GM12878 (cell line): ENCODE measurements around the gene GDF15. TPM values are rescaled to one million over a fixed set of nuclear protein-coding genes. Genes with fewer than 3 reads are reported as not detected.

ENCODE experiments used
- ATAC-seq: fragments of 200-7000 bp; cut with Tn5 transposase; 3 replicates; pipeline ENCODE4 v1.9.1; 2020; ENCODE audit warnings: mild to moderate bottlenecking, moderate library complexity
- BruUV-seq: library from RNA; stranded (reverse); fragments of 400-500 nt; replicated peaks from 2 replicates; lab custom pipeline; 2021; lab: Mats Ljungman, UMichigan
- CTCF ChIA-PET: fragments of 300-600 bp; sonication (Branson Sonifier 250); formaldehyde crosslinking; extraction: SDS; loops from one replicate; lab custom pipeline; 2021; ENCODE audit warnings: inconsistent platforms; lab: Yijun Ruan, JAX
- POLR2A ChIA-PET: fragments of 350-600 bp; formaldehyde crosslinking; extraction: SDS; loops from one replicate; lab custom pipeline; 2021; ENCODE audit warnings: inconsistent platforms; lab: Charles Lee
- RAD21 ChIA-PET: fragments of 300-600 bp; sonication (Branson Sonifier 250); formaldehyde crosslinking; loops from one replicate; lab custom pipeline; 2023; ENCODE audit warnings: antibody characterized with exemption; ENCODE audit not compliant: unreplicated experiment; lab: Charles Lee
- SMC1A ChIA-PET: fragments of 300-600 bp; sonication (Branson Sonifier 250); formaldehyde crosslinking; loops from one replicate; lab custom pipeline; 2023; ENCODE audit not compliant: unreplicated experiment, uncharacterized antibody; lab: Charles Lee
- DNase-seq: peaks from one replicate; pipeline ENCODE4 v3.0.0-alpha.2; 2011; ENCODE audit warnings: low read depth, low spot score
- FAIRE-seq: peaks from 3 replicates; lab custom pipeline; 2011; peaks lifted over from hg19 to GRCh38; lab: Jason Lieb, UNC
- H2AFZ ChIP-seq: 2 replicates; pipeline ENCODE4 v1.6.0; 2011; ENCODE audit warnings: low read depth, low read length, control low read depth; ENCODE audit not compliant: control insufficient read depth
- H3K27ac ChIP-seq: 2 replicates; pipeline ENCODE4 v1.5.1; 2011; ENCODE audit warnings: control low read depth; ENCODE audit not compliant: control insufficient read depth, insufficient read depth
- H3K27me3 ChIP-seq, 2 experiments: replicated peaks in 1 of 2; 2 replicates each; pipeline versions ENCODE4 v1.6.0 to v1.6.1; 2011; ENCODE audit warnings: low read length in 1 of 2; ENCODE audit not compliant: control insufficient read depth in 2 of 2, insufficient read depth in 2 of 2
- H3K36me3 ChIP-seq, 2 experiments: 2 replicates each; pipeline ENCODE4 v1.5.1; 2011; ENCODE audit warnings: low read length in 1 of 2; ENCODE audit not compliant: control insufficient read depth in 2 of 2, insufficient read depth in 2 of 2
- H3K4me1 ChIP-seq: 2 replicates; pipeline ENCODE4 v1.6.1; 2011; ENCODE audit warnings: mild to moderate bottlenecking, low read length, moderate library complexity, mixed read lengths; ENCODE audit not compliant: control insufficient read depth, insufficient read depth
- H3K4me2 ChIP-seq: 2 replicates; pipeline ENCODE4 v1.6.0; 2011; ENCODE audit warnings: control low read depth; ENCODE audit not compliant: control insufficient read depth, insufficient read depth
- H3K4me3 ChIP-seq: fragments of 200-600 bp; sonication (generic); 2 replicates; pipeline ENCODE4 v1.5.1; 2016
- H3K79me2 ChIP-seq: 2 replicates; pipeline ENCODE4 v1.6.0; 2011; ENCODE audit warnings: low read length; ENCODE audit not compliant: control insufficient read depth, insufficient read depth
- H3K9ac ChIP-seq: 2 replicates; pipeline ENCODE4 v1.8.0; 2011; ENCODE audit warnings: low read length, control low read depth, mixed read lengths; ENCODE audit not compliant: control insufficient read depth, insufficient read depth
- H3K9me3 ChIP-seq: replicated peaks from 3 replicates; pipeline ENCODE4 v1.5.1; 2011; ENCODE audit warnings: mild to moderate bottlenecking, low read length; ENCODE audit not compliant: control insufficient read depth, insufficient read depth
- H4K20me1 ChIP-seq: 2 replicates; pipeline ENCODE4 v1.6.0; 2011; ENCODE audit not compliant: control insufficient read depth, insufficient read depth
- CBX5 ChIP-seq: sonication (generic); IDR thresholded peaks from 2 replicates; pipeline ENCODE4 v1.6.1; 2016; ENCODE audit warnings: low read depth, moderate library complexity, mild to moderate bottlenecking, inconsistent platforms
- ESRRA ChIP-seq: IDR thresholded peaks from 2 replicates; pipeline ENCODE4 v1.6.1; 2012; ENCODE audit warnings: mild to moderate bottlenecking, low read length, improper control_type of control experiment
- IRF4 ChIP-seq: IDR thresholded peaks from 2 replicates; pipeline ENCODE4 v1.6.1; 2011; ENCODE audit warnings: low read depth, low read length
- MEF2B ChIP-seq: fragments of 450-650 bp; IDR thresholded peaks from 2 replicates; pipeline ENCODE4 v1.6.1; 2018; ENCODE audit warnings: mild to moderate bottlenecking, moderate library complexity; ENCODE audit not compliant: partially characterized antibody, poor library complexity, severe bottlenecking
- MYB ChIP-seq: fragments of 150-350 bp; IDR thresholded peaks from 2 replicates; pipeline ENCODE4 v1.6.1; 2014; ENCODE audit warnings: mild to moderate bottlenecking, low read depth, low read length, borderline replicate concordance
- SUZ12 ChIP-seq: fragments of 200-600 bp; sonication (generic); IDR thresholded peaks from one replicate; pipeline ENCODE4 v1.6.1; 2018; ENCODE audit warnings: antibody characterized with exemption, mild to moderate bottlenecking; ENCODE audit not compliant: unreplicated experiment
- ZNF274 ChIP-seq: IDR thresholded peaks from one replicate; pipeline ENCODE4 v1.8.0; 2011; ENCODE audit not compliant: insufficient read length, insufficient read depth
- WGBS: methylation state at CpG from one replicate; pipeline ENCODE4 v1.1.6; 2016; ENCODE audit warnings: low lambda C conversion rate; ENCODE audit not compliant: insufficient replicate concordance, insufficient coverage; ENCODE audit errors: missing lambda C conversion rate; 5-methylcytosine and 5-hydroxymethylcytosine counted together
- in situ Hi-C: fragments of 300-500 bp; cut with MboI; formaldehyde crosslinking; loops from 9 replicates; pipeline ENCODE4 v1.14.3; 2018; ENCODE audit warnings: mixed read lengths
- intact Hi-C: fragments of 100-400 bp; cut with micrococcal nuclease; formaldehyde crosslinking; loops from one replicate; pipeline ENCODE4 v1.14.2; 2022; ENCODE audit not compliant: unreplicated experiment
- polyA plus RNA-seq, 11 experiments: library from polyadenylated mRNA; depleted of rRNA in 4 of 11; unstranded in 6 of 11; stranded (reverse) in 5 of 11; fragments of >200 nt; fragmentation: Nextera tagmentation in 4 of 11; fragmentation: Illumina TruSeq in 1 of 11; extraction: Ambion mirVana in 4 of 11; extraction: Trizol in 1 of 11; gene quantifications; 1 replicate in 1 of 11; 2 replicates in 10 of 11; pipeline versions ENCODE4 v1.2.1 to v1.2.3, GENCODE V29; 2011 to 2016; ENCODE audit warnings: inconsistent platforms in 2 of 11, missing spikeins in 2 of 11, low read depth in 1 of 11
- total RNA-seq, 4 experiments: library from RNA; depleted of rRNA in 3 of 4; stranded (reverse); fragments of >200 nt in 3 of 4; fragmentation: Illumina TruSeq in 1 of 4; extraction: Trizol in 1 of 4; gene quantifications; 2 replicates each; pipeline versions ENCODE4 v1.2.1 to v1.2.3, GENCODE V29; 2013 to 2021
- TF ChIP-seq, protein P1 (sequence below): fragments of 450-650 bp; IDR thresholded peaks from 2 replicates; pipeline ENCODE4 v1.6.1; 2017; ENCODE audit warnings: mild to moderate bottlenecking, moderate library complexity
- TF ChIP-seq, protein P2 (sequence below): fragments of 450-650 bp; IDR thresholded peaks from 2 replicates; pipeline ENCODE4 v1.6.1; 2016; ENCODE audit warnings: mild to moderate bottlenecking

GDF15 gene
- total and polyA plus RNA-seq, 10 of the 15 experiments (the other 5 are each of a cell fraction or from before 2014, with no cell fraction given), result 0.11 to 3.6 (median 1.6) TPM; not detected in 1

DNA sequence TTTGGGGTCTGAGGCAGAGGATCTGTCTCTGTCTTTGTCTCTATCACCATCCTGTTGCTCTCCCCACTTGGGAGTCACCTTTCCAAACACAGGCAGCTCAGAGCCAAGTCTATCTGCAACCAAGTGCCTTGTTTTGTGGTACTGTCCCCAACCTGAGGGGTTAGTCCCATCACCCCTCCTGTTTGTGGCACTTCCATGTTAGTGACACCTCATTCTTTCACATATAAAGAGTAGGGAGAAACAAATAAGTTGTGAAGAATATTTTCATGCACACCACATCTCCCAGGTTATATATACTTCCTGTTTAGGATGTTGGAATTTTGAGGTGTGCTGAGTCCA, 3.7 kb downstream of the GDF15 start:
- H3K4me3 ChIP-seq, result no peak overlapping the region
- CTCF ChIA-PET, result interaction anchor here (0.8 to 9.4 kb wide), 12 partner anchors 9 to 110 kb away, joined by 3 to 144 read pairs (median 14); partner anchors contain the start of genes LRRC25 and SSBP4
- no peak for FAIRE-seq
- DNase-seq, result no peak
- no peak overlapping the region for H3K27ac ChIP-seq
- BruUV-seq, result no TSS peak
- no peak overlapping the region for H3K4me2 ChIP-seq
- no peak overlapping the region for H2AFZ ChIP-seq
- in situ Hi-C loops, result no loop called here
- no peaks in the 10 kb centered on the region for H3K79me2 ChIP-seq
- no peak for ATAC-seq
- RAD21 ChIA-PET, result interaction anchor here (0.8 to 5.5 kb wide), 4 partner anchors 12 to 22 kb away, joined by 3 to 63 read pairs (median 8); no protein-coding TSS in a partner anchor
- POLR2A ChIA-PET, result interaction anchor here (1.9 kb wide), 1 partner anchor 20 kb away, joined by 4 read pairs; no protein-coding TSS in a partner anchor
- no peaks in the 10 kb centered on the region for H3K36me3 ChIP-seq
- no peak overlapping the region for H3K9ac ChIP-seq
- peaks cover 0 to 3% of the 10 kb centered on the region in 2 experiments; a peak in 3 of 4 replicates for H3K27me3 ChIP-seq
- TF ChIP-seq IRF4 (no peak), CBX5 (no peak)
- TF ChIP-seq, all 136 proteins: peak for 0
- intact Hi-C loops, result no loop called here
- Histone ChIP-seq H3K9me3 (no peaks in the 10 kb centered on the region; the same call in 2 of the 3 replicates), H4K20me1 (no peaks in the 10 kb centered on the region), H3K4me1 (peaks cover 23% of the 10 kb centered on the region)
- SMC1A ChIA-PET, result interaction anchor here (1.0 to 4.7 kb wide), 7 partner anchors 8 to 110 kb away, joined by 3 to 60 read pairs (median 4); partner anchors contain the start of gene LRRC25

DNA sequence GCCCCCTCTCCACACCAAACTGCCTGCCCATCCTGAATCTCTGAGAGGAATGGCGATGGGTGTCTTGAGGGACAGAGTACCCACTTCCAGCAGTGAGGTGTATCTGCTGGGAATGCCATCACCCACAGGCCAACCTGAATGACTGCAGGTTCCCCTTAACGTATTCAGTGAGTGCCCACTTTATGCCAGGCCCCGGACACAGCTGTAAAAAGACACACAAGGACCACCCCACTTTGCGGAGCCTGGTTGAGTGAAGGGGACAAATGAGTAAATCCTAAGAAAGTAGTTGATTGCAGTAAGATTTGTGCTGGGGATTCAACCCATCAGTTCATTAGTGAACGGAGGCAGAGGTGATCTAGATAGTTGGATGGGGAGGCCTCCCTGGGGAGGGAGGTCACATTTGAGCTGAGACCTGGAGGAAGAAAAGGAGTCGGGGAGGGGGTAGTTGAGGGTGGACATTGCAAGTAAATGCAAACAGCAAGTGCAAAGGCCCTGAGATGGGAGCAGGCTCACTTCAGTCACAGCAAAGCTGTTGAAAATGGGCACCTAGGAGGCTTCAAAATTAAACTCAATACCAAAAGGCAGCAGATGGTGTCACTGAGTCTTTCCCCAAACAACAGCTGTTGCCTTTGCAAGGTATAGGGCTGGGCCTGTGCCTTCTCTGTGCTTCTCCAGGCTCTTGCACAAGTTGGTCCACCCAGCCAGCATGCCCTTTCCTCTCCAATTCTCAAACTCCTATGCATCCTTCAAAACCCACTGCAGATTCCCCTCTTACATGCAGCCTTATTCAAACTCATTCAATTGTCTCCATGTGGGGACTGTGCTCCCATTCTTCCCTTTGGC, 4.3 kb downstream of the GDF15 start:
- SMC1A ChIA-PET, result interaction anchor here (1.0 to 4.7 kb wide), 5 partner anchors 8 to 111 kb away, joined by 3 to 60 read pairs (median 4); partner anchors contain the start of gene LRRC25
- TF ChIP-seq MYB (no peak), SUZ12 (no peak), ESRRA (no peak), MEF2B (no peak), ZNF274 (no peak)
- TF ChIP-seq, protein P1, sequence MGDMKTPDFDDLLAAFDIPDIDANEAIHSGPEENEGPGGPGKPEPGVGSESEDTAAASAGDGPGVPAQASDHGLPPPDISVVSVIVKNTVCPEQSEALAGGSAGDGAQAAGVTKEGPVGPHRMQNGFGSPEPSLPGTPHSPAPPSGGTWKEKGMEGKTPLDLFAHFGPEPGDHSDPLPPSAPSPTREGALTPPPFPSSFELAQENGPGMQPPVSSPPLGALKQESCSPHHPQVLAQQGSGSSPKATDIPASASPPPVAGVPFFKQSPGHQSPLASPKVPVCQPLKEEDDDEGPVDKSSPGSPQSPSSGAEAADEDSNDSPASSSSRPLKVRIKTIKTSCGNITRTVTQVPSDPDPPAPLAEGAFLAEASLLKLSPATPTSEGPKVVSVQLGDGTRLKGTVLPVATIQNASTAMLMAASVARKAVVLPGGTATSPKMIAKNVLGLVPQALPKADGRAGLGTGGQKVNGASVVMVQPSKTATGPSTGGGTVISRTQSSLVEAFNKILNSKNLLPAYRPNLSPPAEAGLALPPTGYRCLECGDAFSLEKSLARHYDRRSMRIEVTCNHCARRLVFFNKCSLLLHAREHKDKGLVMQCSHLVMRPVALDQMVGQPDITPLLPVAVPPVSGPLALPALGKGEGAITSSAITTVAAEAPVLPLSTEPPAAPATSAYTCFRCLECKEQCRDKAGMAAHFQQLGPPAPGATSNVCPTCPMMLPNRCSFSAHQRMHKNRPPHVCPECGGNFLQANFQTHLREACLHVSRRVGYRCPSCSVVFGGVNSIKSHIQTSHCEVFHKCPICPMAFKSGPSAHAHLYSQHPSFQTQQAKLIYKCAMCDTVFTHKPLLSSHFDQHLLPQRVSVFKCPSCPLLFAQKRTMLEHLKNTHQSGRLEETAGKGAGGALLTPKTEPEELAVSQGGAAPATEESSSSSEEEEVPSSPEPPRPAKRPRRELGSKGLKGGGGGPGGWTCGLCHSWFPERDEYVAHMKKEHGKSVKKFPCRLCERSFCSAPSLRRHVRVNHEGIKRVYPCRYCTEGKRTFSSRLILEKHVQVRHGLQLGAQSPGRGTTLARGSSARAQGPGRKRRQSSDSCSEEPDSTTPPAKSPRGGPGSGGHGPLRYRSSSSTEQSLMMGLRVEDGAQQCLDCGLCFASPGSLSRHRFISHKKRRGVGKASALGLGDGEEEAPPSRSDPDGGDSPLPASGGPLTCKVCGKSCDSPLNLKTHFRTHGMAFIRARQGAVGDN, result no peak
- TF ChIP-seq, protein P2, sequence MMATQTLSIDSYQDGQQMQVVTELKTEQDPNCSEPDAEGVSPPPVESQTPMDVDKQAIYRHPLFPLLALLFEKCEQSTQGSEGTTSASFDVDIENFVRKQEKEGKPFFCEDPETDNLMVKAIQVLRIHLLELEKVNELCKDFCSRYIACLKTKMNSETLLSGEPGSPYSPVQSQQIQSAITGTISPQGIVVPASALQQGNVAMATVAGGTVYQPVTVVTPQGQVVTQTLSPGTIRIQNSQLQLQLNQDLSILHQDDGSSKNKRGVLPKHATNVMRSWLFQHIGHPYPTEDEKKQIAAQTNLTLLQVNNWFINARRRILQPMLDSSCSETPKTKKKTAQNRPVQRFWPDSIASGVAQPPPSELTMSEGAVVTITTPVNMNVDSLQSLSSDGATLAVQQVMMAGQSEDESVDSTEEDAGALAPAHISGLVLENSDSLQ, result no peak

More for the DNA sequence above, 4.3 kb downstream of the GDF15 start:
- FAIRE-seq (no peak), DNase-seq (no peak), ATAC-seq (no peak)
- Histone ChIP-seq H3K4me3 (no peak overlapping the region), H2AFZ (no peak overlapping the region), H4K20me1 (no peaks in the 10 kb centered on the region), H3K36me3 (no peaks in the 10 kb centered on the region), H3K9ac (no peak overlapping the region), H3K27ac (no peak overlapping the region), H3K9me3 (no peaks in the 10 kb centered on the region; the same call in 2 of the 3 replicates), H3K27me3 (peaks cover 0 to 3% of the 10 kb centered on the region in 2 experiments; a peak in 3 of 4 replicates), H3K4me1 (peaks cover 23% of the 10 kb centered on the region), H3K4me2 (no peak overlapping the region), H3K79me2 (no peaks in the 10 kb centered on the region)
- BruUV-seq, result no TSS peak
- RAD21 ChIA-PET, result interaction anchor here (0.8 to 5.5 kb wide), 3 partner anchors 12 to 22 kb away, joined by 3 to 63 read pairs (median 9); no protein-coding TSS in a partner anchor
- in situ Hi-C loops (no loop called here), intact Hi-C loops (no loop called here)
- WGBS, result 80% methylated on average over 6 of the region's 6 CpGs
- POLR2A ChIA-PET, result interaction anchor here (1.9 kb wide), 1 partner anchor 19 kb away, joined by 4 read pairs; no protein-coding TSS in a partner anchor
- CTCF ChIA-PET, result interaction anchor here (1.2 to 9.4 kb wide), 10 partner anchors 10 to 111 kb away, joined by 3 to 144 read pairs (median 20); partner anchors contain the start of gene LRRC25
